Smooth muscle cell (in vitro differentiated cells): ENCODE results near the gene TP53BP2. TPM values are rescaled to one million over a fixed set of nuclear protein-coding genes. Genes with fewer than 3 reads are reported as not detected.
A peak's percentile ranks its signal among the peaks of the same experiment; 100 is the strongest.

Experiments
- DNase-seq: peaks from one replicate; lab custom pipeline; 2025; ENCODE audit not compliant: unreplicated experiment; lab: John Stamatoyannopoulos, UW
- H2AFZ ChIP-seq: fragments of 200-600 bp; sonication (generic); 2 replicates; pipeline ENCODE4 v1.6.0; 2016; ENCODE audit warnings: antibody characterized with exemption, low read depth, mild to moderate bottlenecking
- H3F3A ChIP-seq: fragments of 200-600 bp; sonication (generic); 2 replicates; pipeline ENCODE4 v1.6.0; 2017; ENCODE audit warnings: antibody characterized with exemption, low read depth
- H3K27ac ChIP-seq: fragments of 200-600 bp; sonication (generic); 2 replicates; pipeline ENCODE4 v1.5.1; 2016; ENCODE audit warnings: low read depth, mild to moderate bottlenecking
- H3K27me3 ChIP-seq: fragments of 200-600 bp; sonication (generic); 2 replicates; pipeline ENCODE4 v1.6.1; 2016; ENCODE audit warnings: low read depth, mild to moderate bottlenecking
- H3K36me3 ChIP-seq: fragments of 200-600 bp; sonication (generic); 2 replicates; pipeline ENCODE4 v1.5.1; 2016; ENCODE audit warnings: low read depth
- H3K4me1 ChIP-seq: fragments of 200-600 bp; sonication (generic); 2 replicates; pipeline ENCODE4 v1.5.1; 2016; ENCODE audit warnings: low read depth
- H3K4me2 ChIP-seq: fragments of 200-600 bp; sonication (generic); 2 replicates; pipeline ENCODE4 v1.6.0; 2016; ENCODE audit warnings: mild to moderate bottlenecking
- H3K4me3 ChIP-seq: fragments of 200-600 bp; sonication (generic); 2 replicates; pipeline ENCODE4 v1.5.1; 2016; ENCODE audit warnings: mild to moderate bottlenecking
- H3K79me2 ChIP-seq: fragments of 200-600 bp; sonication (generic); 2 replicates; pipeline ENCODE4 v1.6.0; 2016; ENCODE audit warnings: low read depth, mild to moderate bottlenecking
- H3K9ac ChIP-seq: fragments of 200-600 bp; sonication (generic); 2 replicates; pipeline ENCODE4 v1.6.0; 2016; ENCODE audit warnings: low read depth
- H3K9me3 ChIP-seq: fragments of 200-600 bp; sonication (generic); replicated peaks from 2 replicates; pipeline ENCODE4 v1.5.1; 2016; ENCODE audit warnings: low read depth
- H4K20me1 ChIP-seq: fragments of 200-600 bp; sonication (generic); 2 replicates; pipeline ENCODE4 v1.6.0; 2016; ENCODE audit warnings: low read depth
- CTCF ChIP-seq: fragments of 200-600 bp; sonication (generic); IDR thresholded peaks from 2 replicates; pipeline ENCODE4 v1.5.1; 2017; ENCODE audit warnings: borderline replicate concordance, mild to moderate bottlenecking, antibody characterized with exemption; ENCODE audit not compliant: insufficient read depth, poor library complexity, severe bottlenecking
- WGBS: methylation state at CpG from one replicate; pipeline ENCODE4 v1.1.7; 2016; ENCODE audit warnings: low lambda C conversion rate; 5-methylcytosine and 5-hydroxymethylcytosine counted together
- polyA plus RNA-seq: library from polyadenylated mRNA; unstranded; fragments of >200 nt; fragmentation: Nextera tagmentation; extraction: Ambion mirVana; gene quantifications from 2 replicates; pipeline ENCODE4 v1.2.1, GENCODE V29; 2016
- total RNA-seq: library from RNA; depleted of rRNA; stranded (reverse); fragments of >200 nt; gene quantifications from 2 replicates; pipeline ENCODE4 v1.2.3, GENCODE V29; 2014

Gene TP53BP2
- total and polyA plus RNA-seq, 2 experiments from 2014 or later, result 11.8 to 30.8 TPM

- Histone ChIP-seq H3K36me3 (no peaks in the 10 kb centered on the region), H3K4me1 (peaks cover 39% of the 10 kb centered on the region), H3K9me3 (no peaks in the 10 kb centered on the region), H3K4me2 (peak overlapping the region; percentile 39), H3K4me3 (no peak overlapping the region), H3F3A (peaks cover 7% of the 10 kb centered on the region), H3K27me3 (no peaks in the 10 kb centered on the region), H3K27ac (peak overlapping the region; percentile 88), H4K20me1 (peaks cover 93% of the 10 kb centered on the region), H2AFZ (no peak overlapping the region), H3K79me2 (peaks cover 88% of the 10 kb centered on the region), H3K9ac (no peak overlapping the region)
- no peak for TF ChIP-seq CTCF
- WGBS, result 98% methylated on average over 2 of the region's 2 CpGs
- DNase-seq, result no peak
Measured at GRCh38 chr1:223833948-223834347, 11.8 kb downstream of the TP53BP2 start.

GRCh38 chr1:223832637-223832943, 13.2 kb downstream of the TP53BP2 start:
- H3K27ac ChIP-seq, result peak overlapping the region; percentile 88

GRCh38 chr1:223831755-223832636, 13.8 kb downstream of the TP53BP2 start:
- Histone ChIP-seq H3F3A (peaks cover 7% of the 10 kb centered on the region), H2AFZ (no peak overlapping the region), H3K36me3 (no peaks in the 10 kb centered on the region), H3K9ac (peak overlapping the region; percentile 44), H4K20me1 (peaks cover 91% of the 10 kb centered on the region), H3K4me1 (peaks cover 20% of the 10 kb centered on the region), H3K27me3 (no peaks in the 10 kb centered on the region), H3K4me3 (no peak overlapping the region), H3K79me2 (peaks cover 88% of the 10 kb centered on the region), H3K27ac (peak overlapping the region; percentile 88), H3K9me3 (no peaks in the 10 kb centered on the region), H3K4me2 (peak overlapping the region; percentile 62)
- WGBS, result 63% methylated on average over 3 of the region's 3 CpGs
- TF ChIP-seq CTCF, result no peak
- no peak for DNase-seq

More at GRCh38 chr1:223832637-223832943, 13.2 kb downstream of the TP53BP2 start:
- Histone ChIP-seq H3K4me2 (peak overlapping the region; percentile 62), H3K9ac (peak overlapping the region; percentile 44), H3K4me1 (peaks cover 26% of the 10 kb centered on the region), H3F3A (peaks cover 7% of the 10 kb centered on the region), H2AFZ (no peak overlapping the region), H3K9me3 (no peaks in the 10 kb centered on the region), H3K36me3 (no peaks in the 10 kb centered on the region), H4K20me1 (peaks cover 92% of the 10 kb centered on the region), H3K79me2 (peaks cover 88% of the 10 kb centered on the region), H3K27me3 (no peaks in the 10 kb centered on the region), H3K4me3 (no peak overlapping the region)
- 69% methylated on average over 3 of the region's 3 CpGs for WGBS
- TF ChIP-seq CTCF, result no peak
- DNase-seq, result no peak
